ENCODE results near the gene EPN3.
A peak's percentile ranks its signal among the peaks of the same experiment; 100 is the strongest.

Gene EPN3

DNA sequence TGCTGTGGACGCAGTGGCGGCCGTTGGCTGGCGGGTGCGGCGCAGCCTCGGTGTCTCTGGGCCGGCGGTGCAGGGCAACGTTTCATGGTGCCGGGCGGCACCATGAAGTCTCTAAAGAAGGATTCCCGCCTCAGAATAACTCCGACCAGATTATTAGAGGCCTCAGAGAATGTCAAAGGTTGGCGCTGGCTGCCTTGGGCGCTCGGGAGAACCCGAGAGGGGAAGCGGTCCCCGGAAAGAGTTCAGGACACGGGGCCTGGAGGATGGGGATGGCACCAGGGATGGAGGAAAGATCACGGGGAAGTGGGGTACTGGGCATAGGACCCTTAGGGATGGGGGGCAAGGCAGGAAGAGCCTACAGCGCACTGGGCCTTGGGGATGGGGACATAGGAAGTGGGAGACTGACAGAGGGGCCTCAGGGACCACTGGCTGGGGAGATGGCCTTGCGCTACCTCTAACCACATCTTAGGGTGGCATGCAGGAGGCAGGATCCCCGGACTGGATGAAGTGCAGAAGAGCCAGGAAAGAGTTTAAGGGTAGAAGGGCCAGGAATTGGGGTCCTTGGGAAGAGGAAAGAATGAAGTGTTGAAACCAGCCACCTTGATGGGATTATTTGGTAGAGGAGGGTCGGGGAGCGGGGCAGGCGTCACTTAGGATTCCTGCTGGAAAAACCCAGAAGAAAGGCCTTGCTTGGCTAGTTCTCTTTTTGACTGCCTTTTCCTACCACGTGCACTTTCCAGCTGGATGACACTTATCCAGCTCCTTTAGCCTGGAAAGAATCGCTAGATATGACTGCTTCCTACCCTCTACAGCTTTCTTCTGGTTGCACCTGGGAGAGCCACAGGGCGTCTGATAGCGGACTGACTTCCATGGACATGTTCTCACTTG lies 23.7 kb upstream of the EPN3 start:
- no peak for DNase-seq (ENCODE audit: low read depth in 2 of 3, low spot score in 2 of 3)

GRCh38 chr17:50511058-50511457 lies 21.5 kb upstream of the EPN3 start:
- DNase-seq (ENCODE audit: low read depth in 2 of 3, low spot score in 2 of 3), result peak in 1 of 3 experiments; percentile 8

DNA sequence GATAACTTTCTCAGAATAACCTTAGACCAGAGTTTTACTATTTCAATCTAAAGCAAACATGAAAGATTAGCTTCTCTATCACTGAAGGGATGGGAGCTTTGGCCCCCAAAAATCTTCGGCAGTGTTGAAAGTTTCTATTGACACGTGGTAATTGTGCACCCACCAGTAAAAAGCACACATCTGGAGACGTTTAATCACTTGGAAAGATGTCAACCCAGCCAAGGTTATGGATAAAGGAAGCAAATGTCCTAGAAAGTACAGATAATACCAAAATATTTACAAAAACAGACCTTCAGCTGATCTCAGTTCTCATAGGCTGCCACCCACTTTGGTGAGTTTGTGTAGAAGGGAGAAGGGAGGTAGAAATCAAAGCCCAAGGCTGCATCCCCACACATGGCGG lies 19.0 kb upstream of the EPN3 start:
- DNase-seq (ENCODE audit: low read depth in 2 of 3, low spot score in 2 of 3), result no peak

DNA sequence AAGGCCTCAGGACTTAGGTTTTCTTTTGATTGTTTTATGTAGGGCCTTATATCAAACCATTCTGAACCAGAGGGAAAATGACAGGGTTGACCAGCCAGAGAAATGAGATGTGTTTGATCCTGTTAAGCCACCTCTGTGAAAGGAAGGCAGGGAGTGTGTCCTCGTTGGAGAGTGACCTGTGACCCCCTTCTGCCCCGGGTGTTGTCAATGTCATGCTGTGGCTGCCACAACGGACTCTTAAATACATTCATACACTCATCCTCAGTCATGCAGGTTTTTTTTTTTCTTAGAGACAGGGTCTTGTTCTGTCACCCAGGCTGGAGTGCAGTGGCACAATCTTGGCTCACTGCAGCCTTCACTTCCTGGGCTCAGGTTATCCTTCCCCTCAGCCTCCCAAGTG lies 18.1 kb upstream of the EPN3 start:
- no peak for DNase-seq (ENCODE audit: low read depth in 2 of 3, low spot score in 2 of 3)

DNA sequence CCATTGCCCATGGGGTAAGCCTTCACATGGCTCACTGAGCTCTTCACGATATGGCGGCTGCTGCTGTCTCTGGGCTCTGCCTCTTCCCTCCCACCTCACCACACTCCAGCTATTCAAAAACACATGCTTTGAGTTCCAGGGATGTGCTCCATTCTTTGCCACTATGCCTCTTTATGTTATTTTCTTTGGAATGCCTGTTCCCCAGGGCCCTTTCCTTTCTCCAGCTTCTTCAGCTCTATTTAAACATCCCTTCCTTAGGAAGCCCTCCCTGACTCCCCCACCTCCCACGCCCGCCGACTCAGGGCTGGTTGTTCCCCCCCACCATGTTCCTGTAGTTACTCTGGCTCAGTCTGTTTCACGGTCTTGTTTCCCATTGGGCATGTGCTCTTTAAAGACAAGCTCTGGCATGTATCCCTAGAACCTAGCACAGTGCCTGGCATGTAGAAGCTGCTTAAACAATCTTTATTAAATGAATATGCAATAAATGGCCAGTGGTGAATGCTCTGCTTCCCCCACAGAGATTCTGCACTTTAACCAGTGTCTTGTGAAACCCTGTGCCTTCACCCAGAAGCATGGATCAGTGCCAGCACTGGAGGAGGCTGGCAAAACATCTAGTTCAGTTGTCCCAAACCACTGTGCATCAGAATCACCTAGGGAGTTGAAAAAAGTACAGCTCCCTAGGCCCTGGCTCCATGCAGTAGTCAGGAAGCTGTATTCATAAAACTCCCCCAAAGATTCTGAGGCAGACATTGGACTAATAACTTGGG lies 17.4 kb upstream of the EPN3 start:
- DNase-seq (ENCODE audit: low read depth in 2 of 3, low spot score in 2 of 3), result no peak

GRCh38 chr17:50517011-50517410 lies 15.5 kb upstream of the EPN3 start:
- DNase-seq (ENCODE audit: low read depth in 2 of 3, low spot score in 2 of 3), result no peak

DNA sequence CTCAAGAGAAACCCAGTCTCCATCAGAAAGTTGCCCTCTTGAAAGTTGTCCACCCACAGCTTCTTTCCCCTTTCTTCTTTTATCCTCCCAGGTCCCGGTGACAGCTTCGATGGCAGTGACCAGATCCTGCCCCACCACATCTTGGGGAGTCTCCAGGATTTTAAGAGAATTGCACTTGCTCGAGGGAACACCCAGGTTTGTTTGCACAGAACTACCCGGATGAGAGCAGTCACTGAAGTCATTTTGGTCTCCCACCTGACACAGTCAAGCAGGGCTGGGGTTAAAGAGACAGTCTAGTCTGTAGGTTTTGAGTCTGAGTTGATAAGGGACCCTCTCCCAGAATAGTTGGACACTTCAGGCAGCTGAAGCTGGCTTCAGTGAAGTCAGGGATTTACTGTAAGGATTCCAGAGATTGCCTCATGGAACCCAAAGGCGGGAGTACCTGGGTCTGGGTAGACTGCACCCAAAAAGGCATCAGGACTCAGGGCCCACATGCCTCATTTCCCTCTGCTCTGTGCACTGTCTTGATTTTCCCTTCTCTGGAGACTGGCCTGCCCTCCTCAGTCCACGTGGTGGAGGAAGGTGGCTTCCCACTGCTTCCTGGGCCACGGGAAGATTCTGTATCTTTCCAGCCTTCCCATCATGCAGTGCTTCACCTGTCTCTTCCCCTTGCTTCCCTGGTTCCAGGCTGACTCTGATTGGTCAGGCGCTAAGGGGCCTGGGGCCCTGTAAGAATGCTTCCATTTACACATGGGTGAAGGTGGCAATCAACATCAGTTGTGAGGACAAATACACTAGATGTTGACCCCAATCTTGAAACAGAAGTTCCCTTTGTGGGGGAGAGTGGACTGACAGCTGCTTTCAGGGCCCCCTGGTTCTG lies 14.8 kb upstream of the EPN3 start:
- no peak for DNase-seq (ENCODE audit: low read depth in 2 of 3, low spot score in 2 of 3)

- DNase-seq (ENCODE audit: low read depth in 2 of 3, low spot score in 2 of 3), result no peak
These were observed 14.0 kb upstream of the EPN3 start for GRCh38 chr17:50518384-50519023.

GRCh38 chr17:50519141-50519834 lies 13.2 kb upstream of the EPN3 start:
- no peak for DNase-seq (ENCODE audit: low read depth in 2 of 3, low spot score in 2 of 3)

- DNase-seq (ENCODE audit: low read depth in 2 of 3, low spot score in 2 of 3), result no peak
These were observed 12.1 kb upstream of the EPN3 start for GRCh38 chr17:50520483-50520882.

DNA sequence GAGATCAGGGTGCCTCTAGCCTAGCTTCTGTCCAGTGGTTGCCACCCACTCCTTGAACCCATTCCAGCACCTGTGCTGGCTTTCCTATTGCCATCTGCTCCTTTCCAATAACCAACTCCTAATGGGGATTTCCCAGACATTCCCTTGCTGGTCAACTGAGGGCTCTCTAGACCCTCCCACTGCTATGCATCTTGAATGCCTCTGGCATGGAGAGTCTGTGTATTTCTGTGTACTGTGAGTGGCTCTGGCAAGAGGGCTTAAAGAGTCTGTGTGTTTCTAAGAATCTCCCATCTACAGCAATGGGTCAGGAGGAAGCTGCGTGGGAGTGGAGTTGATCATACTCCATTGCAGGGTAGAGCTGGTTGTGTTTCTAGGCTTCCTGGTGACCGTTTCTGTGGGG lies 11.0 kb upstream of the EPN3 start:
- DNase-seq (ENCODE audit: low read depth in 2 of 3, low spot score in 2 of 3), result no peak

GRCh38 chr17:50522766-50523165 lies 9.8 kb upstream of the EPN3 start:
- no peak for DNase-seq (ENCODE audit: low read depth in 2 of 3, low spot score in 2 of 3)

- no peak for DNase-seq (ENCODE audit: low read depth in 2 of 3, low spot score in 2 of 3)
These were observed 9.3 kb upstream of the EPN3 start for GRCh38 chr17:50523208-50523607.

DNA sequence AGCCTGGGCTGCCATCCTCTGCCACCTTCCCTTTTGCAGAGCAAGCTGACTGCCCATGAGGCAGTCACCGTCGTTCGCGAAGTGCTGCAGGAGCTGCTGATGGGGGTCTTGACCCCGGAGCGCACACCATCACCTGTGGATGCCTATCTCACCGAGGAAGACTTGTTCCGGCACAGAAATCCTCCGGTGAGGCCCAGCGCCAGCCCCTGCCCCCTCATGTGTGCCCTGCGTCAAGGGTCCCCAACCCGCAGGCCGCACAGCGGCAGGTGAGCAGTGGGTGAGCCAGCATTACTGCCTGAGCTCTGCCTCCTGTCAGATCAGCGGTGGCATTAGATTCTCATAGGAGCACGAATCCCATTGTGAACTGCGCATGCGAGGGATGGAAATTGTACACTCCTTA lies 7.7 kb upstream of the EPN3 start:
- no peak for DNase-seq (ENCODE audit: low read depth in 2 of 3, low spot score in 2 of 3)

DNA sequence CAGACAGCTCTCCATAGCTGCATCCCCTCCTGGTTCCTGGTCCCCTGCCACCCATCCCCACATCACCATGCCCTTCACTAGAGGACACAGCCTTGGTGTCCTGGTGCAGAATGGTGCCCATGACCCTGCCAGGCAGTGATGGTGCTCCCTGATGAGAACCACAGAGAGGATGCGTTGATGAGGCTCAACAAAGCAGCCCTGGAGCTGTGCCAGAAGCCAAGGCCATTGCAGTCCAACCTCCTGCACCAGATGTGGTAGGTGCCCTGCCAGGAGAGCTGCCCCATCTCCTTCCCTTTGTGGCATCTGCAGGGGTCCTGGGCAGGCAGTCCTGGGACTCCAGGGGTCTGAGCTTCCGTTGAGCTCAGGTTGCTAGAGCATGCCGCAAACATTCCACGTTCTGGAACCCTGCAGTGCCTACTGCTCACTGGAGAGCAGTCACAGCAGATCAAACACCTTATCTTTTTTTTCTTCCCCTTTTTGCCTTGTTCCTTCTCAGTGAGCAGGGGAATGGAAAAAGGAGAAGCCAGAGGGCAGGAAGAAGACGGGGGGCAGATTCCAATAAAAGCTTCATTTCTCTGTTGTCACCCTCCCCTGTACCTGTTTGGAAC lies 5.3 kb upstream of the EPN3 start:
- no peak for DNase-seq (ENCODE audit: low read depth in 2 of 3, low spot score in 2 of 3)

DNA sequence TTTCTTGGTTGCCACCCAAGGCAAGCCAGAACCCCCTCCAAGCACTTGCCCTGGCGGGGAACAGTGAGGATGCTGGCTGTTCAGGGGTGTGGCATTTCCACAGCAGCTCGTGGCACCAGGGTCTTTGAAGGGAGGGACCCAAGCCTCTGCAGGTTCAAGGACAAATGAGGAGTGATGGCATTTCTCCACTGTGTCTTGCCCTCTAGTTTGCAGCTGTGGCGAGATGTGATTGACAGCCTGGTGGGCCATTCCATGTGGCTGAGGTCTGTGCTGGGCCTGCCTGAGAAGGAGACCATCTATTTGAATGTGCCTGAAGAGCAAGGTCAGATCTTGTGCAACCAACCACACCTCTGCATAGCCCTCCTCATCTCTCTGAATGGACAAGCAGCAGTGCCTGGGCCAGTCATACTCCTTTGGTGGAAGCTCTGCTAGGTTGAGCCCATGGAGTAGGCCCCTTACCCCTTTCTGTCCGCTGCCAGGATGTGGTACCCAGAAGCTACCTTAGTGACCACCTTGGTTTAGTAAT lies 4.5 kb upstream of the EPN3 start:
- DNase-seq (ENCODE audit: low read depth in 2 of 3, low spot score in 2 of 3), result no peak

DNA sequence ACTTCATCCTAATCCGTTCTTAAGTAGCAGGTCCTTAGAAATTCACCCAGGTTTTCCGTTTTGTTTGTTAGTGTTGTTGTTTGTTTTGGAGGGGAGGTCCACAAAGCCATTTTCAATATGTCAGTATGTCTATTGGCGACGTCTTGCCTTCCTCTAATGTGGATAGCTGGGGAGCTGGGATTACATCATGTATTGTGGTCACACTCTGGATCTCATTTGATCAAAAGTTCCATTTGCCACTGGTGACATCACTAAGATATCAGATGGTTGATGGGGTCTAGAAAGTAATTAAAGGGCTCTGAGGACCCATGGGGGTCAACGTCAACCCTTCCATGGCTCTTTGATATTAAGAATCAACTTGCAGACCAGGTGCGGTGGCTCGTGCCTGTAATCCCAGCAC lies 2.7 kb upstream of the EPN3 start:
- DNase-seq (ENCODE audit: low read depth in 2 of 3, low spot score in 2 of 3), result no peak

DNA sequence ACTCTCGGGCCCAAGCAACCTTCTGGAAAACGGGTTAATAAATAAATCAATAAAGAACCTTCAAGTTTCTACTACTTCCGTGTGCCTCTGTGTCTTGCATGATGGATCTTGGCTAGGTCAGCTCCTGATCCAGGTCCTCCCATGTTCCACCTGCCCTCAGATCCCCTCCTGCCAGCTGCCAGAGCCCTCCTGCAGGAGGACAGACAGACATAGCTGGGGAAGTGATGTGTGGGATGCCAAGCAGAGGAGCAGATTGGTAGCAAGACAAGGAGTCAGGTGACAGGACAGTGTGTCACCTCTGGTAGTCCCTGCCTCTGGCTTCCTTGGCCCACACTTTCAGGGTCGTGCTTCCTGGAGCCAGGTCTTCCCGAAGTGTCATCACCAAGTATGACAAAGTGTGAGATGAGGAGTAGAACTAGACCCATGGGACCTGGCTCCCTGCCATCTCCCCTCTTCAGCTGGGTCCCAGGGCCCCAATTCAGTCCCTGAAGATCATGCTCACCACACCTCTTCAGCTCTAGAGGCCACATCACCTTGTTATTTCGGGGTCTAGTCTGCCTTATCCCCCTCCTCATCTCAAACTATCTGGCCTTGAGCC lies 1.0 kb upstream of the EPN3 start:
- no peak for DNase-seq (ENCODE audit: low read depth in 2 of 3, low spot score in 2 of 3)

DNA sequence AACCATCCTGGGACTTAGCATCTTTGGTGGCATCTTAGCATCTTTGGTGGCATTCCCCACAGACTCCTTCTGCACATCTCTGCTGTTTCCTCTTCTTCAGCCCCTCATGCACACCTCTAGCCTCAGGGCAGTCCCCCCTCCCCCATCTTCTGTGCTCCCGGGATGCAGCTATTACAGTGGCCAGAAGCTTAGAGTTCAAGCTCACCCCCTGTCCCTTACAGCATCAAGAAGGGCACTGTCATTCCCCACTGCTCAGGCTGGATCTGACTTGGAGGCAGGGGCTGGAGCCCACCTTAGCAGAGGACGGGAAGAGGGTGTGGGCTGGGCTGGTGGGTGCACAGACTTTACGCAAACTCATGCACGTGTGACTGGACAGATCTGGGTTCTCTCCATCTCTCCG lies 650 bp downstream of the EPN3 start:
- no peak for DNase-seq (ENCODE audit: low read depth in 2 of 3, low spot score in 2 of 3)
